H1 (cell line): ENCODE results near the gene H2BK1. TPM values are rescaled to one million over a fixed set of nuclear protein-coding genes. Genes with fewer than 3 reads are reported as not detected.

Experiments
- CTCF ChIA-PET: fragments of 300-600 bp; sonication (Branson Sonifier 250); formaldehyde crosslinking; loops from one replicate; lab custom pipeline; 2021; ENCODE audit not compliant: partially characterized antibody; lab: Charles Lee
- POLR2A ChIA-PET: fragments of 300-600 bp; sonication (Branson Sonifier 250); formaldehyde crosslinking; loops from one replicate; lab custom pipeline; 2021; ENCODE audit warnings: inconsistent platforms; ENCODE audit not compliant: partially characterized antibody; lab: Charles Lee
- DNase-seq, 2 experiments: peaks; one replicate each; pipeline versions ENCODE4 v3.0.0 to v3.0.0-alpha.2; 2010 to 2022; ENCODE audit warnings: low spot score in 2 of 2, low read depth in 1 of 2, mixed read lengths in 1 of 2
- FAIRE-seq: peaks from 2 replicates; lab custom pipeline; 2011; peaks lifted over from hg19 to GRCh38; lab: Jason Lieb, UNC
- H2AFZ ChIP-seq: 2 replicates; pipeline ENCODE4 v1.8.1; 2012; ENCODE audit warnings: low read length, inconsistent platforms
- H2AK5ac ChIP-seq: 2 replicates; pipeline ENCODE4 v1.6.1; 2013; ENCODE audit warnings: low read depth, low read length
- H2BK120ac ChIP-seq: replicated peaks from 2 replicates; pipeline ENCODE3; 2013; ENCODE audit warnings: low read depth, low read length, inconsistent platforms
- H2BK12ac ChIP-seq: 2 replicates; pipeline ENCODE4 v1.6.1; 2013; ENCODE audit warnings: low read depth, low read length
- H2BK15ac ChIP-seq: 2 replicates; pipeline ENCODE4 v1.6.1; 2013; ENCODE audit warnings: low read length
- H2BK20ac ChIP-seq: 2 replicates; pipeline ENCODE4 v1.6.1; 2013; ENCODE audit warnings: low read length
- H2BK5ac ChIP-seq: 2 replicates; pipeline ENCODE4 v1.6.1; 2013; ENCODE audit warnings: low read depth, low read length
- H3K14ac ChIP-seq: 2 replicates; pipeline ENCODE4 v1.6.1; 2013; ENCODE audit warnings: inconsistent platforms; ENCODE audit not compliant: insufficient read length
- H3K18ac ChIP-seq: 2 replicates; pipeline ENCODE4 v1.6.1; 2013; ENCODE audit warnings: low read length; ENCODE audit errors: extremely low read depth
- H3K23ac ChIP-seq: 2 replicates; pipeline ENCODE4 v1.6.1; 2013; ENCODE audit warnings: inconsistent platforms; ENCODE audit not compliant: insufficient read length
- H3K23me2 ChIP-seq: 2 replicates; pipeline ENCODE4 v1.6.1; 2013; ENCODE audit warnings: low read depth, low read length
- H3K27ac ChIP-seq: 2 replicates; pipeline ENCODE4 v1.6.1; 2011; ENCODE audit warnings: low read depth, low read length, inconsistent platforms
- H3K27me3 ChIP-seq, 4 experiments: replicated peaks in 1 of 4; 1 replicate in 1 of 4; 2 replicates in 3 of 4; pipeline versions ENCODE4 v1.6.1 to v1.8.1; 2011 to 2013; ENCODE audit warnings: low read length in 3 of 4, mild to moderate bottlenecking in 3 of 4, inconsistent platforms in 2 of 4, mixed read lengths in 2 of 4, moderate library complexity in 1 of 4; ENCODE audit not compliant: control insufficient read depth in 3 of 4, insufficient read depth in 3 of 4; ENCODE audit errors: extremely low read depth in 1 of 4
- H3K36me3 ChIP-seq, 4 experiments: 2 replicates each; pipeline versions ENCODE4 v1.6.1 to v1.8.1; 2011 to 2013; ENCODE audit warnings: mild to moderate bottlenecking in 4 of 4, low read length in 3 of 4, moderate library complexity in 2 of 4, control low read depth in 1 of 4, inconsistent platforms in 1 of 4; ENCODE audit not compliant: insufficient read depth in 4 of 4, control insufficient read depth in 2 of 4
- H3K4ac ChIP-seq: replicated peaks from 2 replicates; pipeline ENCODE3; 2013; ENCODE audit warnings: low read length, low read depth, mixed read lengths, inconsistent platforms; ENCODE audit not compliant: insufficient read length
- H3K4me1 ChIP-seq, 4 experiments: replicated peaks in 1 of 4; 1 replicate in 1 of 4; 2 replicates in 3 of 4; pipeline versions ENCODE4 v1.6.1 to v1.8.1; 2011 to 2013; ENCODE audit warnings: low read length in 3 of 4, inconsistent platforms in 2 of 4, mixed read lengths in 1 of 4; ENCODE audit not compliant: insufficient read depth in 4 of 4, control insufficient read depth in 3 of 4
- H3K4me2 ChIP-seq, 2 experiments: 2 replicates each; pipeline versions ENCODE4 v1.6.1 to v1.8.1; 2011 to 2013; ENCODE audit warnings: low read depth in 2 of 2, low read length in 2 of 2, control low read depth in 1 of 2, inconsistent platforms in 1 of 2, mild to moderate bottlenecking in 1 of 2; ENCODE audit not compliant: insufficient read depth in 1 of 2
- H3K4me3 ChIP-seq, 4 experiments: fragments of 200-600, 300-600 bp in 1 of 4; sonication (generic), shearing (Covaris generic), sonication (Bioruptor Twin) in 1 of 4; 2 replicates each; pipeline versions ENCODE4 v1.5.1 to v1.8.1; 2011 to 2016; ENCODE audit warnings: low read length in 4 of 4, low read depth in 3 of 4, control low read depth in 2 of 4, inconsistent platforms in 2 of 4, mild to moderate bottlenecking in 2 of 4, mixed read lengths in 1 of 4, moderate library complexity in 1 of 4; ENCODE audit not compliant: insufficient read depth in 2 of 4; ENCODE audit errors: extremely low read depth in 1 of 4
- H3K56ac ChIP-seq: replicated peaks from 2 replicates; pipeline ENCODE3; 2013; ENCODE audit warnings: low read depth, mild to moderate bottlenecking, mixed read lengths, low read length, inconsistent platforms; ENCODE audit not compliant: insufficient read length
- H3K79me1 ChIP-seq: 2 replicates; pipeline ENCODE4 v1.6.1; 2013; ENCODE audit warnings: low read depth, low read length, control low read depth
- H3K79me2 ChIP-seq, 2 experiments: 2 replicates each; pipeline versions ENCODE4 v1.6.1 to v1.8.1; 2012 to 2013; ENCODE audit warnings: low read length in 2 of 2, mild to moderate bottlenecking in 2 of 2, inconsistent platforms in 1 of 2; ENCODE audit not compliant: insufficient read depth in 2 of 2, control insufficient read depth in 1 of 2
- H3K9ac ChIP-seq, 4 experiments: replicated peaks in 1 of 4; 1 replicate in 1 of 4; 2 replicates in 3 of 4; pipeline versions ENCODE4 v1.6.1 to v1.8.1; 2011 to 2013; ENCODE audit warnings: low read depth in 3 of 4, low read length in 3 of 4, control low read depth in 2 of 4, mild to moderate bottlenecking in 2 of 4, moderate library complexity in 2 of 4, inconsistent platforms in 1 of 4; ENCODE audit errors: extremely low read depth in 1 of 4
- H3K9me3 ChIP-seq, 2 experiments: 2 replicates each; pipeline versions ENCODE4 v1.6.1 to v1.8.1; 2012 to 2013; ENCODE audit warnings: mild to moderate bottlenecking in 2 of 2, moderate library complexity in 2 of 2, control low read depth in 1 of 2, inconsistent platforms in 1 of 2, low read depth in 1 of 2, low read length in 1 of 2, mixed read lengths in 1 of 2; ENCODE audit not compliant: insufficient read depth in 2 of 2
- H4K20me1 ChIP-seq, 2 experiments: replicated peaks in 1 of 2; 2 replicates each; pipeline versions ENCODE3 to v1.8.1; 2011 to 2013; ENCODE audit warnings: inconsistent platforms in 2 of 2, low read length in 2 of 2, mild to moderate bottlenecking in 1 of 2; ENCODE audit not compliant: insufficient read depth in 2 of 2, control insufficient read depth in 1 of 2
- H4K5ac ChIP-seq: 2 replicates; pipeline ENCODE4 v1.6.1; 2013; ENCODE audit warnings: low read length, low read depth, mixed read lengths, inconsistent platforms; ENCODE audit not compliant: insufficient read length
- H4K8ac ChIP-seq: 2 replicates; pipeline ENCODE4 v1.8.0; 2013; ENCODE audit warnings: mild to moderate bottlenecking, moderate library complexity, low read length, inconsistent platforms; ENCODE audit not compliant: insufficient read depth; ENCODE audit errors: extremely low read depth
- H4K91ac ChIP-seq: replicated peaks from 2 replicates; pipeline ENCODE3; 2013; ENCODE audit warnings: low read length, mixed read lengths, inconsistent platforms; ENCODE audit not compliant: insufficient read length
- BCL11A ChIP-seq, 2 experiments: IDR thresholded peaks; one replicate each; pipeline ENCODE4 v1.6.1; 2011; ENCODE audit warnings: low read depth in 2 of 2, low read length in 2 of 2, mild to moderate bottlenecking in 2 of 2
- CBX8 ChIP-seq: fragments of 300-800, 300-1000 bp; sonication (generic); IDR thresholded peaks from 2 replicates; pipeline ENCODE4 v1.7.1; 2016; ENCODE audit warnings: low read depth, low read length, borderline replicate concordance
- CTBP2 ChIP-seq: IDR thresholded peaks from 2 replicates; pipeline ENCODE4 v1.7.0; 2011; ENCODE audit warnings: borderline replicate concordance, mild to moderate bottlenecking, moderate library complexity, mixed read lengths, low read length; ENCODE audit not compliant: insufficient read depth, insufficient read length
- GTF2F1 ChIP-seq: IDR thresholded peaks from 2 replicates; pipeline ENCODE4 v1.6.1; 2012; ENCODE audit warnings: low read depth, low read length, improper control_type of control experiment, borderline replicate concordance
- NRF1 ChIP-seq: IDR thresholded peaks from 2 replicates; pipeline ENCODE4 v1.6.1; 2011; ENCODE audit warnings: mild to moderate bottlenecking, low read depth, low read length, improper control_type of control experiment
- PHF8 ChIP-seq: fragments of 200-600 bp; sonication (generic); conservative IDR thresholded peaks from 2 replicates; pipeline ENCODE4 v1.7.1; 2012; ENCODE audit warnings: low read depth, mild to moderate bottlenecking, inconsistent platforms, low read length, moderate library complexity
- RBBP5 ChIP-seq: IDR thresholded peaks from 2 replicates; pipeline ENCODE4 v1.7.1; 2012; ENCODE audit warnings: low read depth, mild to moderate bottlenecking, inconsistent platforms, low read length, moderate library complexity, borderline replicate concordance
- RNF2 ChIP-seq: fragments of 200-900, 300-1000 bp; sonication (generic); IDR thresholded peaks from 2 replicates; pipeline ENCODE4 v1.7.1; 2016; ENCODE audit warnings: borderline replicate concordance, low read depth, mild to moderate bottlenecking, antibody characterized with exemption, low read length; ENCODE audit not compliant: poor library complexity, severe bottlenecking; ENCODE audit errors: missing control alignments
- WGBS, 2 experiments: shearing (Covaris generic) in 1 of 2; methylation state at CpG; one replicate each; pipeline versions ENCODE4 v1.1.6 to v1.1.7; 2013 to 2015; ENCODE audit warnings: low lambda C conversion rate in 2 of 2, mixed read lengths in 2 of 2, inconsistent platforms in 1 of 2, low coverage in 1 of 2, missing lambda C conversion rate in 1 of 2; ENCODE audit not compliant: insufficient replicate concordance in 2 of 2, insufficient coverage in 1 of 2, insufficient read length in 1 of 2; ENCODE audit errors: extremely low coverage in 1 of 2, missing lambda C conversion rate in 1 of 2; 5-methylcytosine and 5-hydroxymethylcytosine counted together
- polyA plus RNA-seq, 7 experiments: library from polyadenylated mRNA; depleted of rRNA in 3 of 7; stranded (reverse) in 5 of 7; unstranded in 2 of 7; fragments of >200 nt in 5 of 7; fragments of 200-250 nt in 2 of 7; gene quantifications; 1 replicate in 5 of 7; 2 replicates in 1 of 7; 4 replicates in 1 of 7; pipeline versions ENCODE4 v1.2.1 to v1.2.3, GENCODE V29; 2011 to 2013; ENCODE audit warnings: missing spikeins in 2 of 7, mixed read lengths in 2 of 7
- total RNA-seq: library from RNA; stranded (reverse); fragmentation: NEBNext Ultra II Directional; extraction: Animal tissue kit (Norgen Biotek cat#: 25700); gene quantifications from 2 replicates; pipeline ENCODE4 v1.2.1, GENCODE V29; 2021
- TF ChIP-seq, protein P1 (sequence below): IDR thresholded peaks from 2 replicates; pipeline ENCODE4 v1.6.1; 2011; ENCODE audit warnings: low read length, improper control_type of control experiment

H2BK1 gene
- total and polyA plus RNA-seq, 2 of the 8 experiments (the other 6 are each of a cell fraction or from before 2014, with no cell fraction given): not detected

DNA sequence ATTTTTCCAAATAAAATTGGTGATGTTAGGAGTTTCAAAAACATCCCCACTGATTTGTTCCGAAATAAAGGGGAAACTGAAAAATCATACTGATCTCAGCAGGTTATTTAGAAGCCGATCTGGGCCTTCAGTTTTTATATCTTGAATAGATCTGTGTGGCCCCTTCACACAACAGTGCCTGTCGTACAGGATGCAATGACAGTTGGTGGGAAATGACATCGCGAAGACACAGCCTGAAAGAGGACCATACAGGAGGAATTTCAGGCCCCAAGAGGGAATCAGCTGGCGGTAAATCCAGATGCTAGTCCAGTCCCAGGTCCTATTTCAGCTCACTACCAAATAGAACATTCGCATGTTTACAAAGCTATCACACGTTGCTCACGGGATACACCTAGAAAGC, 3.0 kb downstream of the H2BK1 start:
- no peak overlapping the region for H2AFZ ChIP-seq
- H2BK20ac ChIP-seq: no peak overlapping the region
- TF ChIP-seq CBX8: no peak
- TF ChIP-seq CTBP2: no peak
- no peak for TF ChIP-seq RBBP5
- TF ChIP-seq PHF8: no peak
- TF ChIP-seq, protein P1, sequence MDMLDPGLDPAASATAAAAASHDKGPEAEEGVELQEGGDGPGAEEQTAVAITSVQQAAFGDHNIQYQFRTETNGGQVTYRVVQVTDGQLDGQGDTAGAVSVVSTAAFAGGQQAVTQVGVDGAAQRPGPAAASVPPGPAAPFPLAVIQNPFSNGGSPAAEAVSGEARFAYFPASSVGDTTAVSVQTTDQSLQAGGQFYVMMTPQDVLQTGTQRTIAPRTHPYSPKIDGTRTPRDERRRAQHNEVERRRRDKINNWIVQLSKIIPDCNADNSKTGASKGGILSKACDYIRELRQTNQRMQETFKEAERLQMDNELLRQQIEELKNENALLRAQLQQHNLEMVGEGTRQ: no peak
- no peak for TF ChIP-seq RNF2
- TF ChIP-seq BCL11A (IDR thresholded peaks at IDR 0.05; ENCODE audit: low read depth in 2 of 2, low read length in 2 of 2): no peak
- TF ChIP-seq NRF1: no peak
- TF ChIP-seq GTF2F1: no peak
- H3K27me3 ChIP-seq: peaks cover 0 to 3% (median 0%) of the 10 kb centered on the region in 4 experiments; a peak in 2 of 7 replicates
- H2AK5ac ChIP-seq: no peak overlapping the region
- H2BK5ac ChIP-seq: no peak overlapping the region
- no peak overlapping the region for H2BK15ac ChIP-seq
- no peak overlapping the region for H3K27ac ChIP-seq
- H3K36me3 ChIP-seq: peaks cover 0 to 4% (median 0%) of the 10 kb centered on the region in 4 experiments; a peak in 1 of 8 replicates
- no peak overlapping the region for H3K4me3 ChIP-seq
- H3K4me2 ChIP-seq: no peak overlapping the region
- H3K9ac ChIP-seq: no peak overlapping the region
- H3K4ac ChIP-seq: no peak overlapping the region
- H4K5ac ChIP-seq: no peak overlapping the region
- DNase-seq (no peak), FAIRE-seq (no peak)
- no peak overlapping the region for H3K18ac ChIP-seq
- H3K79me2 ChIP-seq: no peaks in the 10 kb centered on the region
- no peaks in the 10 kb centered on the region for H3K79me1 ChIP-seq
- no peaks in the 10 kb centered on the region for H3K9me3 ChIP-seq
- H4K20me1 ChIP-seq: peaks cover 5% of the 10 kb centered on the region in 2 experiments
- H3K23ac ChIP-seq: no peak overlapping the region
- no peak overlapping the region for H4K91ac ChIP-seq
- H3K4me1 ChIP-seq: peaks cover 0 to 6% (median 3%) of the 10 kb centered on the region in 4 experiments; a peak in 4 of 7 replicates
- WGBS, 2 experiments: 91% methylated on average over 9 of the region's 9 CpGs; no CpG with 5 or more reads in 1 of the 2 experiments
- H3K23me2 ChIP-seq: no peaks in the 10 kb centered on the region
- H3K14ac ChIP-seq: no peak overlapping the region
- no peak overlapping the region for H2BK120ac ChIP-seq
- H2BK12ac ChIP-seq: no peak overlapping the region
- POLR2A ChIA-PET: no interaction called here
- CTCF ChIA-PET: interaction anchor here (1.0 to 3.1 kb wide), 5 partner anchors 11 to 143 kb away, joined by 3 to 13 read pairs (median 3); no protein-coding TSS in a partner anchor
- H4K8ac ChIP-seq: no peak overlapping the region
- H3K56ac ChIP-seq: no peak overlapping the region
